Naive thymus-derived CD4-positive, alpha-beta T cell (primary cell): ENCODE data around the gene OR52N4. TPM values are rescaled to one million over a fixed set of nuclear protein-coding genes. Genes with fewer than 3 reads are reported as not detected.

Experiments used
- ATAC-seq: fragments of 150-1000 bp; cut with Tn5 transposase; 2 replicates; pipeline ENCODE4 v1.10.0; 2021; ENCODE audit warnings: mild to moderate bottlenecking, moderate library complexity
- CTCF ChIA-PET: fragments of 350-600 bp; sonication (Branson Sonifier 250); formaldehyde crosslinking; loops from one replicate; lab custom pipeline; 2021; ENCODE audit warnings: antibody characterized with exemption; lab: Charles Lee
- POLR2A ChIA-PET: fragments of 350-600 bp; sonication (Branson Sonifier 250); formaldehyde crosslinking; loops from one replicate; lab custom pipeline; 2021; ENCODE audit warnings: antibody characterized with exemption, inconsistent platforms; lab: Charles Lee
- DNase-seq, 9 donors: peaks; one replicate each; pipeline versions ENCODE4 v3.0.0 to v3.0.0-alpha.2; 2020 to 2022; ENCODE audit warnings: mixed read lengths in 1 of 9
- H3K27ac ChIP-seq: one replicate; pipeline ENCODE4 v1.7.0; 2013; ENCODE audit warnings: mild to moderate bottlenecking, low read depth, low read length, moderate library complexity
- H3K27me3 ChIP-seq, 2 donors: one replicate each; pipeline ENCODE4 v1.7.0; 2013; ENCODE audit warnings: low read length in 2 of 2, mild to moderate bottlenecking in 2 of 2, moderate library complexity in 2 of 2; ENCODE audit not compliant: control insufficient read depth in 2 of 2, insufficient read depth in 2 of 2
- H3K36me3 ChIP-seq, 3 experiments: 1 replicate in 2 of 3; 2 replicates in 1 of 3; pipeline ENCODE4 v1.7.0; 2013; ENCODE audit warnings: low read length in 3 of 3, mild to moderate bottlenecking in 3 of 3, moderate library complexity in 1 of 3; ENCODE audit not compliant: insufficient read depth in 3 of 3, control insufficient read depth in 2 of 3
- H3K4me1 ChIP-seq, 2 donors: one replicate each; pipeline ENCODE4 v1.7.0; 2013; ENCODE audit warnings: low read length in 2 of 2, mild to moderate bottlenecking in 2 of 2, moderate library complexity in 1 of 2; ENCODE audit not compliant: control insufficient read depth in 2 of 2, insufficient read depth in 2 of 2
- H3K4me3 ChIP-seq: 2 replicates; pipeline ENCODE4 v1.7.0; 2013; ENCODE audit warnings: mild to moderate bottlenecking, low read length
- H3K9me3 ChIP-seq, 3 experiments: 1 replicate in 2 of 3; 2 replicates in 1 of 3; pipeline ENCODE4 v1.7.0; 2013; ENCODE audit warnings: low read length in 3 of 3; ENCODE audit not compliant: control insufficient read depth in 2 of 3
- H3K27ac Mint-ChIP-seq, 9 donors: one replicate each; pipeline ENCODE4 v1.8.0; 2020 to 2022; ENCODE audit warnings: mixed read lengths in 9 of 9, mild to moderate bottlenecking in 8 of 9, moderate library complexity in 5 of 9, inconsistent platforms in 2 of 9
- H3K27me3 Mint-ChIP-seq, 5 donors: one replicate each; pipeline ENCODE4 v1.8.0; 2021 to 2022; ENCODE audit warnings: mixed read lengths in 5 of 5, mild to moderate bottlenecking in 1 of 5
- H3K36me3 Mint-ChIP-seq, 5 donors: one replicate each; pipeline ENCODE4 v1.8.0; 2020 to 2022; ENCODE audit warnings: mixed read lengths in 5 of 5, mild to moderate bottlenecking in 3 of 5, inconsistent platforms in 1 of 5
- H3K4me1 Mint-ChIP-seq, 7 donors: one replicate each; pipeline ENCODE4 v1.8.0; 2020 to 2022; ENCODE audit warnings: mixed read lengths in 7 of 7, mild to moderate bottlenecking in 3 of 7, inconsistent platforms in 1 of 7
- H3K4me3 Mint-ChIP-seq, 10 donors: one replicate each; pipeline ENCODE4 v1.8.0; 2020 to 2022; ENCODE audit warnings: mild to moderate bottlenecking in 10 of 10, mixed read lengths in 10 of 10, moderate library complexity in 6 of 10, inconsistent platforms in 2 of 10
- H3K9me3 Mint-ChIP-seq, 11 donors: one replicate each; pipeline ENCODE4 v1.8.0; 2020 to 2022; ENCODE audit warnings: mixed read lengths in 11 of 11, mild to moderate bottlenecking in 4 of 11, inconsistent platforms in 1 of 11, moderate library complexity in 1 of 11
- intact Hi-C, 2 donors: fragments of 100-400 bp; cut with micrococcal nuclease; formaldehyde crosslinking; loops; one replicate each; pipeline ENCODE4 v1.15.1; 2023
- polyA plus RNA-seq, 2 donors: library from polyadenylated mRNA; unstranded; fragments of 300-500 nt; fragmentation: Illumina TruSeq; gene quantifications; one replicate each; pipeline ENCODE4 v1.2.3, GENCODE V29; 2021
- total RNA-seq, 6 experiments: library from RNA in 5 of 6; stranded (reverse) in 5 of 6; gene quantifications; 1 replicate in 5 of 6; 2 replicates in 1 of 6; pipeline ENCODE4 v1.2.3 and lab custom pipeline; 2021 to 2026

The OR52N4 gene
- total and polyA plus RNA-seq, 7 experiments from 2014 or later: 0.25 to 2.8 (median 1.5) TPM

- H3K36me3 Mint-ChIP-seq: peaks cover 10 to 49% (median 21%) of the 10 kb centered on the region in 5 donors
- DNase-seq: no peak
- no peaks in the 10 kb centered on the region for H3K36me3 ChIP-seq
- no peak overlapping the region for H3K4me3 Mint-ChIP-seq
- H3K27me3 ChIP-seq: no peaks in the 10 kb centered on the region
- H3K27me3 Mint-ChIP-seq: peaks cover 2 to 12% (median 5%) of the 10 kb centered on the region in 5 donors
- POLR2A ChIA-PET: no interaction called here
- H3K4me1 Mint-ChIP-seq: no peaks in the 10 kb centered on the region
- peaks cover 0 to 37% (median 28%) of the 10 kb centered on the region in 11 donors for H3K9me3 Mint-ChIP-seq
- peaks cover 0 to 15% (median 0%) of the 10 kb centered on the region in 3 experiments for H3K9me3 ChIP-seq
- ATAC-seq: no peak
- no peak overlapping the region for H3K27ac Mint-ChIP-seq
- CTCF ChIA-PET: no interaction called here
- H3K4me3 ChIP-seq: no peak overlapping the region
- intact Hi-C loops: no loop called here
- H3K27ac ChIP-seq: no peak overlapping the region
- no peaks in the 10 kb centered on the region for H3K4me1 ChIP-seq
Measured at GRCh38 chr11:5738431-5738830, 15.6 kb upstream of the OR52N4 start.

DNA sequence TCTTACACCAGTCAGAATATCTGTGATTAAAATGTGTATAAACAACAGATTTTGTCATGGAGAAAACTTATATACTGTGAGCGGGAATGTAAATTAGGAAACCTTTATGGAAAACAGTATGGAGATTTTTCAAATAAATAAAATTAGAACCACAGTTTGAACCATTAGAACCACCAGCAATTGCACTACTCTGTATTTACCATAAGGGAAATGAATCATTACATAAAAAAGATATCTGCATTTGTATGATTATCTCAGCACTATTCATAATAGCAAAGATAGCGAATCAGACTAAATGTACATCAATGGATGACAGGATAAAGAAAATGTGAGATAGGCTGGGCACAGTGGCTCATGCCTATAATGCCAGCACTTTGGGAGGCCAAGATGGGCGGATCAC, 7.4 kb upstream of the OR52N4 start:
- no peak overlapping the region for H3K4me3 Mint-ChIP-seq
- H3K36me3 Mint-ChIP-seq: peaks cover 0 to 22% (median 4%) of the 10 kb centered on the region in 5 donors
- POLR2A ChIA-PET: no interaction called here
- Histone ChIP-seq H3K9me3 (peaks cover 0 to 12% (median 0%) of the 10 kb centered on the region in 3 experiments), H3K4me3 (no peak overlapping the region), H3K27ac (no peak overlapping the region), H3K4me1 (no peaks in the 10 kb centered on the region), H3K27me3 (no peaks in the 10 kb centered on the region), H3K36me3 (no peaks in the 10 kb centered on the region)
- peaks cover 0 to 8% (median 4%) of the 10 kb centered on the region in 5 donors for H3K27me3 Mint-ChIP-seq
- no peaks in the 10 kb centered on the region for H3K4me1 Mint-ChIP-seq
- peaks cover 0 to 41% (median 21%) of the 10 kb centered on the region in 11 donors for H3K9me3 Mint-ChIP-seq
- intact Hi-C loops: no loop called here
- ATAC-seq (no peak), DNase-seq (no peak)
- CTCF ChIA-PET: no interaction called here
- H3K27ac Mint-ChIP-seq: no peak overlapping the region

DNA sequence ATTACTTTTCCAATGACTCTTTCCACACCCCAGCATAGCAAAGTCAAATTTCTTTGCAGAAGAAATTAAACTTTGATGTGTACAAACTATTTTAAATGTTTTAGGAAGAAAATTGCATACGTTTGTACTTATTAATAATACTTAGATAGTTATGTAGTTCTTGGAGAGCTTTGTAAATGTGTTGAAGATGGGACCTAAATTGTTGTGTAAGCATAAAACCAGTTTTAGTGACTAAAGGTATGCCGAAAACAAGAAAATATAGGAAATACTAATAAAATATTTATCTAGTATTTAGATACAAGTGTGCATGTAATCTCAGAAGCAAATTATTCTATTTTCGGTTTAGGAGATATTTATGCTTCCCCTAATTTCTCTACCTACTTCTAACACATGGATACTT, 4.2 kb upstream of the OR52N4 start:
- H3K9me3 ChIP-seq: no peaks in the 10 kb centered on the region
- H3K27ac ChIP-seq: no peak overlapping the region
- H3K4me1 ChIP-seq: no peaks in the 10 kb centered on the region
- Mint-ChIP-seq H3K9me3 (peaks cover 0 to 12% (median 0%) of the 10 kb centered on the region in 11 donors), H3K4me1 (no peaks in the 10 kb centered on the region), H3K27ac (no peak overlapping the region), H3K27me3 (peaks cover 0 to 2% (median 0%) of the 10 kb centered on the region in 5 donors), H3K36me3 (no peaks in the 10 kb centered on the region), H3K4me3 (no peak overlapping the region)
- H3K27me3 ChIP-seq: no peaks in the 10 kb centered on the region
- ATAC-seq: no peak
- H3K4me3 ChIP-seq: no peak overlapping the region
- ChIA-PET CTCF (no interaction called here), POLR2A (no interaction called here)
- DNase-seq: no peak
- no peaks in the 10 kb centered on the region for H3K36me3 ChIP-seq
- intact Hi-C loops: no loop called here

GRCh38 chr11:5767056-5767455, 13.0 kb downstream of the OR52N4 start:
- CTCF ChIA-PET: interaction anchor here (0.6 kb wide), 1 partner anchor 43 kb away, joined by 4 read pairs; no protein-coding TSS in a partner anchor

GRCh38 chr11:5783255-5783654, 29.2 kb downstream of the OR52N4 start, which contains the start of gene OR52N5:
OR52N5 (minus strand) TSS chr11:5783355; CDS start chr11:5778634, 4,721 bp downstream.
- ChIA-PET POLR2A (no interaction called here), CTCF (interaction anchor here (0.7 kb wide), 1 partner anchor 750 kb away, joined by 3 read pairs; no protein-coding TSS in a partner anchor)
- H3K36me3 ChIP-seq: no peaks in the 10 kb centered on the region
- no peaks in the 10 kb centered on the region for H3K9me3 ChIP-seq
- intact Hi-C loops: no loop called here
- H3K4me1 Mint-ChIP-seq: peaks cover 0 to 1% (median 0%) of the 10 kb centered on the region in 7 donors
- no peak within 1 kb of the TSS for H3K27ac Mint-ChIP-seq
- H3K36me3 Mint-ChIP-seq: no peaks in the 10 kb centered on the region
- no peaks in the 10 kb centered on the region for H3K4me1 ChIP-seq
- DNase-seq: no peak
- peaks cover under 1 to 23% (median 7%) of the 10 kb centered on the region in 5 donors for H3K27me3 Mint-ChIP-seq
- H3K4me3 ChIP-seq: no peak within 1 kb of the TSS
- H3K4me3 Mint-ChIP-seq: no peak within 1 kb of the TSS
- H3K27me3 ChIP-seq: no peaks in the 10 kb centered on the region
- ATAC-seq: no peak
- no peak within 1 kb of the TSS for H3K27ac ChIP-seq
- H3K9me3 Mint-ChIP-seq: no peaks in the 10 kb centered on the region

More at GRCh38 chr11:5767056-5767455, 13.0 kb downstream of the OR52N4 start:
- Histone ChIP-seq H3K9me3 (no peaks in the 10 kb centered on the region), H3K27ac (no peak overlapping the region), H3K4me3 (no peak overlapping the region), H3K4me1 (no peaks in the 10 kb centered on the region), H3K27me3 (peaks cover 0 to 3% of the 10 kb centered on the region in 2 donors), H3K36me3 (no peaks in the 10 kb centered on the region)
- H3K27ac Mint-ChIP-seq: no peak overlapping the region
- H3K36me3 Mint-ChIP-seq: no peaks in the 10 kb centered on the region
- H3K4me3 Mint-ChIP-seq: no peak overlapping the region
- no peak for ATAC-seq
- H3K9me3 Mint-ChIP-seq: no peaks in the 10 kb centered on the region
- POLR2A ChIA-PET: no interaction called here
- DNase-seq: no peak
- peaks cover 0 to 4% (median 0%) of the 10 kb centered on the region in 5 donors for H3K27me3 Mint-ChIP-seq
- intact Hi-C loops: no loop called here
- no peaks in the 10 kb centered on the region for H3K4me1 Mint-ChIP-seq

- H3K27ac Mint-ChIP-seq: no peak within 1 kb of the TSS
- Histone ChIP-seq H3K4me1 (no peaks in the 10 kb centered on the region), H3K4me3 (no peak within 1 kb of the TSS), H3K9me3 (no peaks in the 10 kb centered on the region), H3K27ac (no peak within 1 kb of the TSS), H3K36me3 (no peaks in the 10 kb centered on the region), H3K27me3 (no peaks in the 10 kb centered on the region)
- no peaks in the 10 kb centered on the region for H3K4me1 Mint-ChIP-seq
- no peaks in the 10 kb centered on the region for H3K9me3 Mint-ChIP-seq
- intact Hi-C loops: no loop called here
- DNase-seq (no peak), ATAC-seq (no peak)
- ChIA-PET CTCF (no interaction called here), POLR2A (no interaction called here)
- peaks cover 0 to 15% (median 11%) of the 10 kb centered on the region in 5 donors for H3K27me3 Mint-ChIP-seq
- no peak within 1 kb of the TSS for H3K4me3 Mint-ChIP-seq
- H3K36me3 Mint-ChIP-seq: no peaks in the 10 kb centered on the region
Measured at GRCh38 chr11:5791165-5791564, 37.1 kb downstream of the OR52N4 start, which contains the start of gene OR52N1. OR52N1 (minus strand) TSS chr11:5791265; CDS start chr11:5788816, 2,449 bp downstream.

DNA sequence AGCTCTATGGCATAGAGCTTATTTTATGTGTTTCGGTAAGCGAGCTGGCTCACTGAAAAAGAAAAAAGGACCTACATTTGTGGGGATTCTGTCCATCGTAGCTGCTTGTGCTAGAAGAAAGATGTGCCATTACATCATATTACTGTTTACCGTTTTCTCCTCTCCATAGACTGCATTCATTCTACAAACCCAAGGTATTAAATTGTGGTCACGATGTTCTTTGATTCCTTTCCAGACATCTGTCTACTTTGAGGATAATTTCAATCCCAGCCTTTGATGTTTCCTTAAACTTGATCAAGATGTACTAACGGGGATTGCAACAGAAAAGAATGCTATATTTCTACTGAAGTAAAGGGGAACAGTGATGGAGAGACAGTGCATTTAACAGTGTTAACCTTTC, 42.5 kb downstream of the OR52N4 start:
- H3K4me3 ChIP-seq: no peak overlapping the region
- no peaks in the 10 kb centered on the region for H3K36me3 ChIP-seq
- DNase-seq (no peak), ATAC-seq (no peak)
- H3K27me3 Mint-ChIP-seq: peaks cover 7 to 39% (median 30%) of the 10 kb centered on the region in 5 donors
- no peak overlapping the region for H3K4me3 Mint-ChIP-seq
- ChIA-PET CTCF (interaction anchor here (0.6 kb wide), 1 partner anchor 401 kb away, joined by 3 read pairs; no protein-coding TSS in a partner anchor), POLR2A (no interaction called here)
- H3K36me3 Mint-ChIP-seq: no peaks in the 10 kb centered on the region
- H3K4me1 Mint-ChIP-seq: no peaks in the 10 kb centered on the region
- peaks cover 0 to 6% of the 10 kb centered on the region in 2 donors for H3K27me3 ChIP-seq
- H3K27ac ChIP-seq: no peak overlapping the region
- intact Hi-C loops: no loop called here
- H3K4me1 ChIP-seq: no peaks in the 10 kb centered on the region
- H3K27ac Mint-ChIP-seq: no peak overlapping the region
- no peaks in the 10 kb centered on the region for H3K9me3 ChIP-seq
- H3K9me3 Mint-ChIP-seq: no peaks in the 10 kb centered on the region
